CD4-positive, alpha-beta T cell treated with Interleukin-12 subunit alpha and Interleukin-12 subunit beta, for 1 hour (primary cell): ENCODE results near the gene TCERG1L.

ENCODE experiments used
- DNase-seq: peaks from one replicate; pipeline ENCODE4 v3.0.0-alpha.2; 2020

The TCERG1L gene

DNA sequence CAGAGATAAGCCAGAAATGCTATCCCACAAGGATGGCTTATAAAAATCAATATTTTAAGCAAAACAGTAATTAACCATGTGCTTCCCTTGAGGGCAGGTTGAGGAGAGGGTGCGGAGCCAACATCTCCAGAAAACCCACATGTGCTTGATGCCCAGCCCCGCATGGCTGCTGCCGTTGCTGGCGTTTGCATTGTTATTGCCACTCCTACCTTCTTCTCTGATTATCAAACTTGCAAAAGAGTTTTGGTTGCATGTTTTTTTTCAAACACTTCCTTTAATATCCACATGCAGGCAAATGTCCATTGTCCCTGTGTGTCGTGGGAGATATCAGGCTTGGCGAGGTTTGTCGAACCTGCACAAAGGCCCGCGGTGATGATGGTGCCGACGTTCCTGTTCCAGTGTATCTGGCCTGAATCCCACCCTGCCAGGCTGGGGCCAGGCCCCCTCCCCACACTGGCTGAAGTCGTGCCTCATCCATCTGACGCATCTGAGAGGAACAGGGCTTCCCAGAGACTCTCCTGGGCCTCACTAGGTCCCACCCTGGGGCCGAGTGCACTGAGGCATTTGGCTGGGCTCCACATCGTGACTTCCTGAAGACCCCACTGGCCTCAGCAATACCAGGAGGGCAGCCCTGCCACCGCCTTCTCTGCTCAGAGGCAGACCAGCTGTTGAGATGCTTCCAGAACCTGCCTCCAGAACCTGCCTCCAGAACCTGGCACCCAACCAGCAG is 40.9 kb downstream of the TCERG1L start:
- DNase-seq = no peak

DNA sequence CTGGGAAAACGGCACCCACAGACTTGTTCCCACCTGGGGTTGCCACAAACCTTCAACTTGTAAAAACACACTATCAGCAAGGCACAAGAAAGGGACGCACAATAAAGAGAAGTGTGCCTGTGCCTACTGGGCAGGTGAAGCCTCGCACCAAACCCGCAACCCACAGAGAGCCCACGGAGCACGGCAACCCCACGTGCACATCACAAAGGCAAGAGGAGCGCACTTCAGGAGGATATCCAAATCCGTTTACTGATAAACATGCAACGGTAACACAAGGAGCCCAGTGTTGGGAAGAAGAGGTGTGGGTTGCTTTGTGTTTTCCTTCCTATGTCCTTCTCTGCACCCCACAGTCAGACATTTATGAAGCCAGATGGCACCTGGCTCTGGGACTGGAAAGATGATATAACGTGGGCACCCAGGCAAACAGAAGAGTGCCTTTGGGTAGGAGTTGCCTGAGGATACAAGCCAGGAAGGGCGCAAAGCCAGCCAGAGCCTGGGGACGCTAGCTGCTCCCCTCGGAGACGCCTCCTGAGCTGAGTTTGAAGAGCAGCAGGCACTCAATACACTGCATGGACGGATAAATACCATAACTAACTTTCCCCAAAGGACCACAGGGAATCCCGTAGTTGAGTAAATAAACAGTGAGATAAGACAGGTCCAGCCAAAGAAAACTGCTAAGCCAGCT is 41.6 kb downstream of the TCERG1L start:
- DNase-seq = no peak

GRCh38 chr10:131267814-131268095 is 43.8 kb downstream of the TCERG1L start:
- DNase-seq = no peak

- DNase-seq = no peak
Observed at GRCh38 chr10:131266936-131267813, 44.3 kb downstream of the TCERG1L start.

DNA sequence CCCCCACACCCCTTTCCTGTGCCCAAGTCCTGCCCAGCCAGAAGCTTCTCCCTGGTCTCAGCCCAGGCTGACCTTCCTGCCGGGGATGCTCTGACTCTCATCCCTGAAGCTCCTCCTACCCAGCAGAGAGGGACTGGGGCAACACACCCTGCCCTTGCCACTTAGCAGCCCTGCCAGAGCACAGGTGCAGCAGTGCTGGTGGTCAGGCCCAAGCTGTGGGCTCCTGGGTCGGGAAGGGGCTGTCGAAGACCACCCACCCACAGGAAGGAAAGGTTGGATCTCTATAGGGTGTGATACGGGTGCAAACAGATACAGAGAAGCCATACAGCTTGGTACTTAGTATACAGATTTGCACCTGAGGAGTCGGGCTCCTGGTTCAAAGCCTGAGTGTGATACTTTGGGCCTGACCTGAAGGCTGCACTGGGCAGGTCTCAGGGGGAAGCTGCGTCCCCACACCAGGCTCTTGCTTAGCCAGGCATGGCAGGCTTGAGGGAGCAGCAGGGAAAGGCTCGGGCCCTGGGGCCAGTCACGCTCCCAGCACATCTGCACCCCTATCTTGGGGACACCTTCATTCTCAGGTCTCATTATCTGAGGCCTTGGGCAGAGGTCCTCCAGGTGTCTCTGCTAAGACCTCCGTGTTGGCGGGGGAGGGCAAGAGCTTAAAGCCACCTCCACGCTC is 47.3 kb downstream of the TCERG1L start:
- no peak for DNase-seq

- no peak for DNase-seq
Observed at GRCh38 chr10:131261890-131262475, 49.5 kb downstream of the TCERG1L start.

GRCh38 chr10:131260452-131261211 is 50.9 kb downstream of the TCERG1L start:
- DNase-seq = no peak

DNA sequence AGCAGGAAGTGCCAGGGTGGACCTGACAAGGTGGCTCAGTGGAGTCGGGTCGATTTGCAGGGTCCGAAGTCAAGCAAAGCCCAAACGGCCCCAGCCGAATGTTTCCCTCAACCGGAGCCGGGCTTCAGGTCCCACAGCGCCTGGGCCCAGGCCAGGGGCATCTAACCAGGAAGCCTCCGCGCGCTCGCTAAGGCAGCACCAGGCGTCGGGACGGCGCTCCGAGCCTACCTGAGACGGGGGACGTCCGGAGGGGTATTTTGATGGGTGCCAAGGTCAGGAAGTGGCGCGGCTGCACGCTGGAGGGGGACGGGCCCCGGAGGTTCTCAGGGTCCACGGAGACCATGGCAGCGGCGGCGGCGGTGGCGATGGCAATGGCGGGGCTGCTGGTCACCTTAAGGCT is 51.5 kb downstream of the TCERG1L start:
- no peak for DNase-seq

DNA sequence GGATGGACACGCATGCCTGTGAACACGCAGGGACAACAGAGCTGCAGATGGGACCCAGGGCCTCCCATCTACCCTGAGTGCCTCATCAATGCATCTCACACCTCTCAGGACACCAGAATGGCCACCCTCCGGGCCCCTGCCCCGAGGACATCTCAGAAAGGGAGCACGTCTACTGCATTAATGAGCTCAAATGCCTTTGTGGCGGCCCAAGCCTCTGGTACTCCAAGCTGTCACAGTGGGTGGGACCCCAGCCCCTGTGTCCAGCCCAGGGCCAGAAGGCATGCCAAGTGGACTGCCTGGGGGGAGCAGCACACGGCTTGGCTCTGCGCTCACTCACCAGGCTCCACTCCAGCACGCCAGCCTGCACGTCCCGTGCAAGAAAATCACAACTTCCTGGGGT is 52.0 kb downstream of the TCERG1L start:
- no peak for DNase-seq

DNA sequence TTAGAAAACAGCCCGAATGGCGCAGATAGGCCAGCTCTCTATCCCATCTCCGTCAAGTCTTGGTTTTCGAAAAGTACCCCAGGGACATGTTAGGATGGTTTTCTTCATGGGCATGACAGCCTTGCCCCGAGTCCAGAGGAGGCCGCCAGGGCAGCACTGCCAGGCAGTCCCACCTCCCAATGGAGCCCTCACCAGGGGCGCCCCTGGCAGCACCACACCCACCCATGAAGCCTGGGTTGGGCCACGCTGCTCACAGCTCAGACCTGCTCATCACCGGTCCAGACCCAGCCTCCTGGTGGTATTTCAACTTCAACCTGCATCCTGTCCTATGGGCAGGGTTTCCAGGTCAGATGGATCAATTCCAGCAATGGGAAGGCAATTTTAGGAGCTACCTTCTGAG is 53.3 kb downstream of the TCERG1L start:
- no peak for DNase-seq

GRCh38 chr10:131257027-131257426 is 54.5 kb downstream of the TCERG1L start:
- DNase-seq = no peak

DNA sequence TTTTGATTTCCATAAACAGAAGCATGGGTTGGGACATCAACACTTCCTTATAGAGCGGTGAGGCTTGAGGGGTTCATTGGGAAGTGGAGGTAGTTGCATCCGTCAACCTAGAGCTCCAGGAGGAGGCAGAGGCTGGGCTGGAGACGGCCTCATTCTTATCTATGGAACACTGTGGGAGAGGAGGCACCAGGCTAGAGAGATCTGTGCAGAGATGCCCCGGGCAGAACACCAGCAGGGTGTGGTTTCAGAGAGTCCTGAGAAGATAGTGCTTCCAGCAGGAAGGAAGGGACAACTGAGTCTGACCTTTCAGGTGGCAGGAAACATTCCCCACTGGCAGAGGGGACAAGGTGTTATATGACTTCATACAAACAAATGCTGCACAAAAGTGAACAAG is 56.7 kb downstream of the TCERG1L start:
- DNase-seq = no peak

- DNase-seq = no peak
Observed at GRCh38 chr10:131253931-131254858, 57.3 kb downstream of the TCERG1L start.

DNA sequence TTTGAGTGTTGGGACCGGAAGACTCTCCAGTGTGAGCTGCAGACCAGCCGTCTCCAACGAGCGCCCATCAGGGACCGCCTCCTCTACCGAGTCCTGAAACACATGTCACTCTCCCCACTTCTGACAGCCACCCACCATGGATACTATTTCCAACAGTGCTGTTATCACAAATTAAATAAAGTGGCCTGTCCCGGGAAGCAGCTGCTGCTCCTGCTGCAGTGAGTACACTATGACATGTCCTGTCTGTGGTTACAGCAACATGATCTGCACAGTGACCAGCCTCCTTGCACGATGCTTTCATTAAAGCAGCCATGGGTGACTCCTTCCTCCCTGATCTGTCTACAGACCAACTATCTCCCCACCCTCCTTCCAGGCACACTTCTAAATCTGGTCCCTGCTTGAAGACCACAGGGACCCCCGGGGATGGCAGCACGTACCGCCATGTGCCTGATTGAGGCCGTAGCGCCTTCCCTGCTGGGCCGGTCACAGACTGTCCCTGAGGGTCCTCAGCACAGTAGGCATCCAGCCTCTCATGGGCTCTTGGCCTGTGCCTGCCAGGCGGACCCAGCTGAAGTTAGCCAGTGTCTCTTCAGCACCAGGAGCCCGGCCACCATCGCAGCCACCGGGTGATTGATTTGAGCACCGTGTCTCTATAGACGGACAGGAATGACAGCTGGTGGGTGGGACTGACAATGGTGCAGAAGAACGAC is 58.8 kb downstream of the TCERG1L start:
- DNase-seq = no peak

DNA sequence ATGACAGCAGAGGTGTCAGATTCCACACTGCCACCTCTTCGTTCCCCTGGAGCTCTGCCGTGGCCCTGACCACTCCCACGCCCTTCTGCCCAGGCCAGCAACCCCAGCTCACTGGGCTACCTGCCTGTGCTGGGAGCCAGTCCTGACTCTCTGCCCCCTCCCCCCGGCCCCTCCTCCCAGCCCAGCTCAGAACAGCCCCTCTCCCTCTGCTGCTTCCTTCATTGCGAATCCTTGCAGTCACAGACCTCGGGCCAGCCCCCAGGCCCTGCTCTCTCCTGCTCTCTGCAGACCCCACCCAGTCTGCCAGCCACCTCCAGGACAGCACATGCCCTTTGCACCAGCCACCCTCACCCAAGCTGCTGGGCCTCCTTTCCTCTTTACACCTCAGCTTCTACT is 60.4 kb downstream of the TCERG1L start:
- DNase-seq = no peak

DNA sequence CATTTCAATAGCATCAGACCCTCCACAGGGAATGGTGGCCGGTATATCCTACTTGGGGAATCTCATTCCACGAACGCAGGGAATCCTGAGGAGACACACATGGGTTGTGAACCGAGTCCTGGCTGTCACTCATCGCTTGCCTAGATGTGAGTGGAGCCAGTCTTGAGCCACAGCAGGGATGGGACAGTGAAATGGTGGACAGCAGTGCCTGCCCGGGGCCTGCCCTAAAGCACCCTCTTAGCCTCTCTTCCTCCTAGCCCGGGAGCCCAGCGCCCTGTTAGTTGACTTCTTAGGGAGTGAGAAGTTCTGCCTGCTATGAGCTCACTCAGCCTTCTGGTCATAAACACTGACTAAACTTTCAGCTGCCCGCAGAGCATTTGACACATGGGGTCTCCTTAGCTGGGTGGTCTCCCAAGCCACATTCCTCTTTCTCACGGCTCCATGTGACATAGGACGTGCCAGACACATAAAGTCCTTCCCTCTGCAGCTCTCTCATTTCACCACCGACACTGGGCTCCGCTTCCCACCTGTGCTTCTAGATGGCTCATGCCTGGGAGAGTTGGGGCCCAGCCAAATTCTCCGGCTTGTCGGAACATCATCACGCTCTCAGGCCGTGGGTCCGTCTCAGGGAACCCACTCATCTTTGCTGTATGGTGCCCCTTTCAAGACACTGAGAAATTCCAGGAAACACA is 60.9 kb downstream of the TCERG1L start:
- DNase-seq = no peak

DNA sequence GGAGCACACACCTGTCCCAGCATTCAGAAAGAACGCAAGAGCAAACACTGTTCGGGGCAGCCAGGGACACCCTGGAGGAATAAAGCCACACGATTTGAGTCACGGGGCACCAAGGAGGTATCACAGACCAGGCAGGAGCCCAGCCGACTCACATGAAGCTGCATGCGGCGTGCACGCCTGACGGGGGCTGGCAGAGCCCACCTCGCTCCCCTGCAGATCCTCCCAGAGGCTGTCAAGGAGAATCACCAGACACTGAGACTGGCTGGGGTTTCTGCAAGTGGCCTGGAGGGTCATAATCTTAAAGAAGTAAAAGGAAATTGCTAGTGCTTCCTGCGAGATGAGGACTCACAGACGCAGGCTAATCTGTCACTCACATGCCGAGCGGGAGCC is 61.6 kb downstream of the TCERG1L start:
- DNase-seq = no peak

- no peak for DNase-seq
Observed at GRCh38 chr10:131249238-131249954, 62.1 kb downstream of the TCERG1L start.
